Measurements from ENCODE around the gene UPF1.

The UPF1 gene

GRCh38 chr19:18875726-18876125 is 44.0 kb downstream of the UPF1 start:
- DNase-seq (ENCODE audit: low read depth): no peak

GRCh38 chr19:18876865-18877264 is 45.1 kb downstream of the UPF1 start:
- DNase-seq (ENCODE audit: low read depth): no peak

GRCh38 chr19:18878058-18878797 is 46.5 kb downstream of the UPF1 start:
- no peak for DNase-seq (ENCODE audit: low read depth)

- DNase-seq (ENCODE audit: low read depth): no peak
Observed at GRCh38 chr19:18878858-18879578, 47.3 kb downstream of the UPF1 start.

GRCh38 chr19:18879579-18880373 is 48.0 kb downstream of the UPF1 start:
- DNase-seq (ENCODE audit: low read depth): peak; percentile 46

GRCh38 chr19:18881491-18881890 is 49.7 kb downstream of the UPF1 start:
- no peak for DNase-seq (ENCODE audit: low read depth)

- no peak for DNase-seq (ENCODE audit: low read depth)
Observed at GRCh38 chr19:18883526-18884304, 52.0 kb downstream of the UPF1 start.

GRCh38 chr19:18886972-18887371 is 55.2 kb downstream of the UPF1 start:
- no peak for DNase-seq (ENCODE audit: low read depth)

- no peak for DNase-seq (ENCODE audit: low read depth)
Observed at GRCh38 chr19:18889949-18890745, 58.4 kb downstream of the UPF1 start.

GRCh38 chr19:18893587-18894253 is 62.0 kb downstream of the UPF1 start:
- DNase-seq (ENCODE audit: low read depth): no peak

- DNase-seq (ENCODE audit: low read depth): no peak
Observed at GRCh38 chr19:18894254-18895037, 62.7 kb downstream of the UPF1 start.

GRCh38 chr19:18895038-18895823 is 63.5 kb downstream of the UPF1 start:
- no peak for DNase-seq (ENCODE audit: low read depth)

- no peak for DNase-seq (ENCODE audit: low read depth)
Observed at GRCh38 chr19:18895824-18896341, 64.1 kb downstream of the UPF1 start, which contains the start of gene CERS1. TSS of gene CERS1 (minus strand) at chr19:18896158. CDS start at chr19:18896072, 86 bp downstream.

- no peak for DNase-seq (ENCODE audit: low read depth)
Observed at GRCh38 chr19:18896421-18896841, 64.7 kb downstream of the UPF1 start.

GRCh38 chr19:18897094-18898029 is 65.6 kb downstream of the UPF1 start:
- no peak for DNase-seq (ENCODE audit: low read depth)

- DNase-seq (ENCODE audit: low read depth): no peak
Observed at GRCh38 chr19:18898081-18898606, 66.4 kb downstream of the UPF1 start.
